Glomerular visceral epithelial cell (primary cell): Measurements from ENCODE around the gene M6PR.

ENCODE experiments used
- DNase-seq: peaks from one replicate; pipeline ENCODE4 v3.0.0-alpha.2; 2016; ENCODE audit errors: extremely low spot score

M6PR gene

GRCh38 chr12:8949342-8950220 is at the start of gene M6PR:
Gene M6PR (minus strand): TSS chr12:8949645. CDS start chr12:8946404, 3,241 bp downstream.
- DNase-seq = peak; percentile 94

DNA sequence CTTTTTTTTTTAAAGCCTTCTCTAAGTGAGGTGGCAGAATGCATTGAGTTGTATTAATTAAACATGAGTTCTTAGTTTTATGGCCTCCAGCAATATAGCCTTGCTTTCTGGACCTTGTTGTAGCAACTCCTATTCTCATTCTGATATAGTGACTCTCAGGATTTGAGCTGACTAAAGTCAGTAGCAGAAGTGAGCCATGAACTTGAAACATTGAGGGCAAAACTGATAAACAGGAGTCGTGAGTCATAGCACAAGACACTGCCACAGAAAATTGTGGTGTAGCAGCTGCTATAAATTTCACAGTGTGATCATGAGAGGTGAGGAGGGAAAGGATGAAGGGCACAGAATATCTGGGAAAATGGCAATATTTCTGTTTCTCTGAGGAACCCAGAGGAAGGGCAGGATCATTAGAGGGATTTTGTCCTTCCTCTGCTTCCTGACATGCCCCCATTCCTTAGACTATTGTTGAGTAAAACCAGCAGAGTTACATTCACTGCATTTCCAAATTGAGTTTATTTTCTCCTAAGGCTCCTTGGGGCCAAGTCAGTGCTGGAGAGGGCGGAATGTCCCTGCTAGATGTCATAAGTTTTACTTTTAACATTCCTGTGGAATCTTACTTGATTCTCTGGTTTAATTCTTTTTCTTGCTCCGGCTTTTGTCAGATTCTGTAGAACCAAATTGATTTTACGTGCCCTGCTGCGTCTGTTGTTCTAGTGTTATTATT is 47.4 kb upstream of the M6PR start:
- peak; percentile 8 for DNase-seq

GRCh38 chr12:8995021-8995775 is 45.8 kb upstream of the M6PR start:
- no peak for DNase-seq

- no peak for DNase-seq
These were observed 44.4 kb upstream of the M6PR start for GRCh38 chr12:8993827-8994226.

DNA sequence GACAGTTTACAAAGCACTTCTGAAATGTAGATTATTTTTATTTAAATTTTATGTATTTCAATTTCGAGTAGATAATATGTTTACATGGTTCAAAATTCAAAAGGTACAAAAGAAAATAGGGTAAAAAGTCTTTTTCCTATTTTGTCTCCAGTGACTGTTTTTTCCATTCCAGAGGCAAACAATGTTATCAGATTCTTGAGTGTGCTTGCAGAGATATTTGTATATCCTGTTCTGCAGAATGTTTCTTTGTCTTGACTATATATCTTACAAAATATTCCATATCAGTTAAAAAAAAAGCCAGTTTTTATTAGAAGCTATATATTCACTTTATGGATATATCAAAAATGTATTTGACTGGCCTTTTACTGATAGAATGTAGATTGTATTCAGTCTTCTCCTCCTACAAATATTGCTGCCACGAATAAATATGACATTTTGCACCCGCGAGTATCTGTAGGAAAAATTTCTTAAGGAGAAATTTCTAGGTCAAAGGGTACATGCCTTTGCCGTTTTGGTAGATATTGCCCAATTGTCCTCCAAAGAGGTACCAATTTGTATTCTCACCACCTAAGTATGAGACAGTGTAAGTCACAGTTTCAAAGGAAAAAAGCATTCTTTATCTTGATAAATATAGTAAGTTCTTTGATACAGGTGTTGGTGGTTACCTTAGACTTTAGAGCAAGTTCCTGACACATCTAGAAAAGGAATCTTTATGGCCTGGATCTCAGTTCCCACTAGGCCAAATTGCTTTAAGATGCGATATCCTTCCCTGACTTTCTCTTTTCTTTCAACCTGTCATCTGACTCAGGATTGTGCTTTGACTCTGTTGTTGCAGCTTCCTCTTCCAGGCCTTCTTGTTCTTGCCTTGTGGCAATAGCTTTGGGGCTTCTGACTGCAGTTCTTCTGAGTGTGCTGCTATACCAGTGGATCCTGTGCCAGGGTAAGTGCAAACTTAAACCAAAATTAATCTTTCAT is 42.2 kb upstream of the M6PR start:
- no peak for DNase-seq

GRCh38 chr12:8989413-8989812 is 40.0 kb upstream of the M6PR start, which contains the start of gene KLRG1:
Gene KLRG1 (plus strand): TSS chr12:8989546. CDS start chr12:8989636, 90 bp downstream.
- DNase-seq = no peak

GRCh38 chr12:8987685-8988084 is 38.2 kb upstream of the M6PR start:
- no peak for DNase-seq

GRCh38 chr12:8987163-8987562 is 37.7 kb upstream of the M6PR start:
- DNase-seq = no peak

DNA sequence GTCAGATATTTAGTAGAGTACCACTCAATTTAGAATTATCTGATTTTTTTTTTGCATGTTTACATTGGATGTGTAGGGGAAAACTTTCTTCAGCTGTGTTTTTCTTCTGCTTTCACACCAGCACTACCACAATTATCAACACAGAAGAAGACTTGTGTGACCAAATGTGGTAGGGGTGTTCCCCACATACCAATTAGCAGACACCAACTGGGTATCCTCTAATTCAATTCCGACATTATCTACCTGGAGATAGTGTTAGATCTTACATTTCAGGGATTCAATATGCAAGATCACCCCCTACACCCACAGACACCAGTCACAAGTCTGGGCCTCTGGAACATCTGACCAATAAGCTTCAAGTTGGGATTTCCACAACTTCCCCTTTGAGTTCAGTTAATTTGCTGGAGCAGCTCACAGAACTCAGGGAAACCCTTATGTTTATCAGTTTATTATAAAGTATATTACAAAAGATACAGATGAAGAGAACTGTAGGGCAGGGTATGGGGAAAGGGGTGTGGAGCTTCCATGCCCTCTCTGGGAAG is 35.8 kb upstream of the M6PR start:
- no peak for DNase-seq

DNA sequence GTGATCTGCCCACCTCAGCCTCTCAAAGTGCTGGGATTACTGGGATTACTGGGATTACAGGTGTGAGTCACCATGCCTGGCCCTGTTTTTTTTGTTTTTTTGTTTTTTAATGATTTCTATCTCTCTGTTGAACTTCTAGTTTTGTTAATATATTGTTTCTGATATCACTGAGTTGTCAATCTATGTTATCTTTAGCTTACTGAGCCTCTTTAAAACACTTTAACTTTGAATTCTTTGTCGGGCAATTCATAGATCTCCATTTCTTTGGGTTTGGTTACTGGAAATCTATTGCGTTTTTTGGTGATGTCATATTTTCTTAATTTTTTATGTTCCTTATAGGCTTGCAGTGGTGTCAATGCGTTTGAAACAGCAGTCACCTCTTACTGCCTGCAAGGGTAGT is 30.7 kb upstream of the M6PR start:
- DNase-seq = no peak

DNA sequence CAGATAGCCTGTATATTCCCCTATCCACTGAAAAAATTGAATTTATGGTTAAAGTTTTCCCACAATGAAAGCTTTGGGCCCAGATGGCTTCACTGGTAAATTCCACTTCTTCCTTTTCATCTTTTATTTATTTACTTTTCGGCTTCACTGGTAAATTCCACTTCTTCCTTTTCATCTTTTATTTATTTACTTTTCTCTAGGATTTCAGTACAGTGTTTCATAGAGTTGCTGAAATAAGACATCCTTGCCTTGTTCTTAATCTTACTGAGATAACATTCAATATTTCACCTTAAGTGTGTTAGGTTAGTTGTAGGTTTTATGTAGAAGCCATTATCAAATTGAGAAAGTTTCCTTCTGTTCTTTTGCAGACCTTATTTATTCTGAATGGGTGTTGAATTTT is 21.0 kb upstream of the M6PR start:
- no peak for DNase-seq

GRCh38 chr12:8969861-8970411 is 20.5 kb upstream of the M6PR start:
- DNase-seq = no peak

- no peak for DNase-seq
These were observed 19.3 kb upstream of the M6PR start for GRCh38 chr12:8968761-8969160.

GRCh38 chr12:8960176-8960575 is 10.7 kb upstream of the M6PR start:
- DNase-seq = no peak

DNA sequence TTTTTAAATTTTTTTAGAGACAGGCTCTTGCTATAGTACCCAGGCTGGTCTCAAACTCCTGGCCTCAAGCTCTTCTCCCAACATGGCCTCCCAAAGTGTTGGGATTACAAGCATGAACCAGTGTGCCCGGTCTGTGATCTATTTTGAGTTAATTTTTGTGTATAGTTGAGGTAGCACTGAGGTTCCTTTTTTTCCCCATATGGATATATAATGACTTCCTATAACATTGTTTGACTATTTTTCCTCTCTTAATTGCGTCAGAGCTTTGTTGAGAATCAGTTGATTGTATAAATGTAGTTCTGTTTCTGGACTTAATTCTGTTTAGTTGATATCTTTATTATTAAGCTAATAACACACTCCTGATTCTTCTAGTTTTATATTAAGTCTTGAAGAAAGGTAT is 8.6 kb upstream of the M6PR start:
- DNase-seq = no peak

DNA sequence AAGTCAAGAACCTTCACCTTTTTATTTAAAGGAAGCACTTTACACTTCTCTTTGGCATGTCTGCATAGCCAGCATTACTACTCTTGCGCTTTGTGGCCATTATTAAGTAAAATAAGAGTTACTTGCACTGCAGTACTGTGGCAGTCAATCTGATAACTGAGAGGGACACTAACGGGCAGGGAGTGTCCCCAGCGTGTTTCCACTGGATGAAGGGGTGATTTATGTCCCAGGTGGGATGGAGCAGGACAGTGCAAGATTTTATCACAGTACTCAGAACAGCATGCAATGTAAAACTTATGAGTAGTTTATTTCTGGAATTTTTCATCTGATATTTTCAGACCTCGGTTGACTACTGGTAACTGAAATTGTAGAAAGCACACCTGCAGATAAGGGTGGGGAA is 8.1 kb upstream of the M6PR start:
- no peak for DNase-seq

DNA sequence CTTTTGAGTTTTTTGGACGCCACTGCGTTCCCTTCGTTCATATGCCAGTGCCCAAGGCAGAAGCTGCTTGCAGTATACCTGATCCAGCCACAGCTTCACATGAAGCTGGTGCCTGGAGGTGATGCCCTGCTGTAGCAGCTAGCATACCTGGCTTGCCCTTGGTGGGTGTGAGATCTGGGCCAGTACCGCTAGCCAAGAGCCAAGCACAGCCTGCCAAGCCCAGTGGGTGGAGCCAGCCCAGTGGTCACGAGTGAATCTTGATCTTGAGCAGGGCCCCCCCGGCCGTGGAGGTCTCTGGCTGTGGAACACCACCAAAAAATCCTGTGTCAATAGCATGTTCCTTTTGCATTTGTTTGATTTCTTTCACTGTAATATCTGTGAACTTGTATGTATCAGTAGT is 7.3 kb upstream of the M6PR start:
- no peak for DNase-seq

GRCh38 chr12:8956073-8956472 is 6.6 kb upstream of the M6PR start:
- DNase-seq = no peak

DNA sequence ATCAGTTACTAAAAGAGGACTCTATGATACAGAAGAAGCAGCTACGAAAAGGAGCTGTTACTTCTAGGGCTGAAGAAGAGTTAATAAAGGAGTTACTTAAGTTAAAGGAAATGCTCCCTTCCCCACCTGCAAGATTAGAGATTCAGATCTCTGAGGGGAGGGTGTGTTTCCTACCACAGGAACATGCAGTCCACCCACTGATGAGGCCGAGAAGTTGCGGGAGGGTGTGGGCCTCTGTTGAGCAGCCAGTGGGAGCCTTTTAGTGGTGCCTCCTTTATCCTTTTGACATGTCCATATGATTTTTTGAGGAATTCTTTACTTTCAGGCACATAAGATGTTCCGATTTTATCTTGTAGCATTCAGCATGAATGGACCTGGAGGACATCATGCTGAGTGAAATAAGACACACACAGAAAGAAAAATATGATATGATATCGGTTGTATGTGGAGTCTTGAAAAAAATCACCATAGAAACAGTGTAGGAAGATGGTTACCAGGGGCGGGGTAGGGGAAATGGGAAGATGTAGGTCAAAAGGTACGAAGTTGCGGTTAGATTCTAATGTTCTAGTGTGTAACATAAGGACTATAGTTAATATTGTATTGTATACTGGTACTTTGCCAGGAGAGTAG is 4.4 kb upstream of the M6PR start:
- no peak for DNase-seq

GRCh38 chr12:8951744-8952143 is 2.3 kb upstream of the M6PR start:
- DNase-seq = no peak
